HCT116 (cell line): Measurements from ENCODE around the gene ZBTB7C. TPM values are rescaled to one million over a fixed set of nuclear protein-coding genes. Genes with fewer than 3 reads are reported as not detected.

ENCODE experiments used
- ATAC-seq: fragments of 200-7000 bp; cut with Tn5 transposase; 2 replicates; pipeline ENCODE4 v1.9.1; 2020; ENCODE audit warnings: mild to moderate bottlenecking, moderate library complexity
- BruUV-seq: library from RNA; stranded (reverse); fragments of 400-500 nt; replicated peaks from 2 replicates; lab custom pipeline; 2021; lab: Mats Ljungman, UMichigan
- CTCF ChIA-PET: fragments of 300-600 bp; sonication (Branson Sonifier 250); formaldehyde crosslinking; loops from one replicate; lab custom pipeline; 2021; ENCODE audit warnings: antibody characterized with exemption; lab: Charles Lee
- POLR2A ChIA-PET: fragments of 300-600, 350-600 bp; sonication (Branson Sonifier 250); formaldehyde crosslinking; loops from one replicate; lab custom pipeline; 2021; ENCODE audit warnings: antibody characterized with exemption; lab: Charles Lee
- RAD21 ChIA-PET, 2 experiments: fragments of 300-600 bp; sonication (Branson Sonifier 250); formaldehyde crosslinking; loops; one replicate each; lab custom pipeline; 2023; ENCODE audit warnings: low total read pairs in 2 of 2; ENCODE audit not compliant: uncharacterized antibody in 2 of 2, unreplicated experiment in 2 of 2, low non-redundant PET in 1 of 2; lab: Charles Lee
- DNase-seq: peaks from one replicate; pipeline ENCODE4 v3.0.0-alpha.2; 2010; ENCODE audit warnings: low read depth, low spot score
- H2AFZ ChIP-seq: fragments of 200-600 bp; shearing (Covaris generic), sonication (generic); 2 replicates; pipeline ENCODE4 v1.6.1; 2017; ENCODE audit warnings: low read depth, mixed run types, mixed read lengths, antibody characterized with exemption, low read length; ENCODE audit not compliant: poor library complexity, severe bottlenecking
- H3K27ac ChIP-seq: 2 replicates; pipeline ENCODE4 v1.5.1; 2012; ENCODE audit warnings: low read depth, low read length
- H3K27me3 ChIP-seq: fragments of 200-600 bp; sonication (generic); 2 replicates; pipeline ENCODE4 v1.6.1; 2016; ENCODE audit warnings: mixed run types, low read length, mixed read lengths; ENCODE audit not compliant: insufficient read depth
- H3K36me3 ChIP-seq, 2 experiments: fragments of 200-500 bp in 1 of 2; fragments of 200-600 bp in 1 of 2; sonication (Bioruptor generic) in 1 of 2; sonication (generic) in 1 of 2; 2 replicates each; pipeline versions ENCODE4 v1.5.1 to v1.6.1; 2014 to 2016; ENCODE audit warnings: low read length in 2 of 2, inconsistent platforms in 1 of 2, mixed read lengths in 1 of 2, mixed run types in 1 of 2; ENCODE audit not compliant: insufficient read depth in 2 of 2, control insufficient read depth in 1 of 2
- H3K4me1 ChIP-seq, 2 experiments: fragments of 200-600 bp in 1 of 2; sonication (generic) in 1 of 2; 2 replicates each; pipeline versions ENCODE4 v1.5.1 to v1.6.1; 2012 to 2017; ENCODE audit warnings: low read length in 2 of 2, inconsistent platforms in 1 of 2, mild to moderate bottlenecking in 1 of 2, mixed read lengths in 1 of 2, mixed run types in 1 of 2, moderate library complexity in 1 of 2; ENCODE audit not compliant: insufficient read depth in 2 of 2, control insufficient read depth in 1 of 2
- H3K4me2 ChIP-seq: fragments of 200-600 bp; sonication (generic); 2 replicates; pipeline ENCODE4 v1.6.1; 2017; ENCODE audit warnings: mixed run types, low read length, mixed read lengths
- H3K4me3 ChIP-seq, 2 experiments: fragments of 200-600 bp in 1 of 2; sonication (generic) in 1 of 2; replicated peaks in 1 of 2; 2 replicates each; pipeline ENCODE4 v1.5.1; 2011 to 2016; ENCODE audit warnings: low read length in 2 of 2, control low read depth in 1 of 2, low read depth in 1 of 2, mild to moderate bottlenecking in 1 of 2, mixed read lengths in 1 of 2, mixed run types in 1 of 2
- H3K79me2 ChIP-seq: fragments of 200-600 bp; sonication (generic); 2 replicates; pipeline ENCODE4 v1.6.1; 2017; ENCODE audit warnings: mild to moderate bottlenecking, mixed run types, low read length, moderate library complexity, mixed read lengths; ENCODE audit not compliant: insufficient read depth
- H3K9ac ChIP-seq: fragments of 200-600 bp; sonication (generic); 2 replicates; pipeline ENCODE4 v1.6.1; 2016; ENCODE audit warnings: low read length, mixed read lengths
- H3K9me2 ChIP-seq: fragments of 200-600 bp; sonication (generic), shearing (Covaris generic); 2 replicates; pipeline ENCODE4 v1.6.1; 2017; ENCODE audit warnings: mixed run types, mild to moderate bottlenecking, moderate library complexity; ENCODE audit not compliant: insufficient read depth
- H3K9me3 ChIP-seq, 2 experiments: fragments of 200-500 bp in 1 of 2; fragments of 200-600 bp in 1 of 2; sonication (Bioruptor generic) in 1 of 2; sonication (generic) in 1 of 2; 2 replicates each; pipeline ENCODE4 v1.6.1; 2014 to 2017; ENCODE audit warnings: low read length in 2 of 2, mixed read lengths in 2 of 2, inconsistent platforms in 1 of 2, low read depth in 1 of 2, mild to moderate bottlenecking in 1 of 2, mixed run types in 1 of 2, moderate library complexity in 1 of 2; ENCODE audit not compliant: control insufficient read depth in 1 of 2, insufficient read depth in 1 of 2
- H4K20me1 ChIP-seq: fragments of 200-600 bp; sonication (generic), shearing (Covaris generic); 2 replicates; pipeline ENCODE4 v1.6.1; 2017; ENCODE audit warnings: mixed run types, mild to moderate bottlenecking, moderate library complexity; ENCODE audit not compliant: insufficient read depth
- MAX ChIP-seq: IDR thresholded peaks from 2 replicates; pipeline ENCODE4 v1.6.1; 2012
- REST ChIP-seq: IDR thresholded peaks from 2 replicates; pipeline ENCODE4 v1.6.1; 2012; ENCODE audit warnings: low read depth
- SIN3A ChIP-seq: IDR thresholded peaks from 2 replicates; pipeline ENCODE4 v1.6.1; 2012; ENCODE audit warnings: low read depth
- intact Hi-C: fragments of 100-400 bp; cut with micrococcal nuclease; formaldehyde crosslinking; loops from 2 replicates; pipeline ENCODE4 v1.10.0; 2022
- total RNA-seq: library from RNA; stranded (reverse); gene quantifications from one replicate; pipeline ENCODE4 v1.2.1, GENCODE V29; 2021; ENCODE audit not compliant: unreplicated experiment

Gene ZBTB7C
- total RNA-seq, 1 experiment from 2014 or later = 0.37 TPM

GRCh38 chr18:48109961-48110493 lies 299.2 kb downstream of the ZBTB7C start:
- POLR2A ChIA-PET = no interaction called here
- CTCF ChIA-PET = no interaction called here
- peak; percentile 38; the same call in 1 of the 2 replicates for ATAC-seq

More at GRCh38 chr18:48109961-48110493, 299.2 kb downstream of the ZBTB7C start:
- Histone ChIP-seq H3K9ac (no peak overlapping the region), H2AFZ (no peak overlapping the region), H4K20me1 (no peaks in the 10 kb centered on the region), H3K9me2 (no peaks in the 10 kb centered on the region), H3K27ac (no peak overlapping the region), H3K4me3 (no peak overlapping the region), H3K9me3 (no peaks in the 10 kb centered on the region), H3K79me2 (no peaks in the 10 kb centered on the region), H3K4me1 (peaks cover 7 to 10% of the 10 kb centered on the region in 2 experiments; a peak in 3 of 4 replicates), H3K36me3 (no peaks in the 10 kb centered on the region), H3K4me2 (no peak overlapping the region), H3K27me3 (0 out of 2 replicates have a peak, but pooled peaks cover 4% of the 10 kb centered on the region)
- RAD21 ChIA-PET = no interaction called here
- intact Hi-C loops = no loop called here
- TF ChIP-seq REST (no peak), MAX (no peak), SIN3A (no peak)
- BruUV-seq = no TSS peak
- no peak for DNase-seq
